ENCODE measurements around the gene SLC28A3.

The SLC28A3 gene

DNA sequence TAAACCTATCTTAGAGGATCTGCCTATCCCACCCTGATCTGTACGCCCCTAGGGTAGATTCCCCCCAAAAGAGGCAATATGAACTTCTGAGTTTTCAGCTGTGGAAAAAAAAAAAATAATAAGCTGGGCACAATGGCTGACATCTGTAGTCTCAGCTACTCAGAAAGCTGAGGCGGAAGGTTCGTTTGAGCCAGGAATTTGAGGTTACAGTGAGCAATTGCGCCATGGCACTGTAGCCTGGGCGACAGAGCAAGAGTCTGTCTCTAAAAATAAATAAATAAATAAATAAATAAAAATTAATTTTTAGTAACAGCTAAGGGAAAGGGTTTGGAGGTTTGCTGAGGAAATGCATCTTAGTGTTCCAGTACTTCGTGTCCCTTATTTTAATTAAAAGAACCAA is 21.1 kb upstream of the SLC28A3 start:
- no peak for TF ChIP-seq ZNF70 (CRISPR knock-in tag; IDR thresholded peaks at IDR 0.05)
- TF ChIP-seq, protein P1, sequence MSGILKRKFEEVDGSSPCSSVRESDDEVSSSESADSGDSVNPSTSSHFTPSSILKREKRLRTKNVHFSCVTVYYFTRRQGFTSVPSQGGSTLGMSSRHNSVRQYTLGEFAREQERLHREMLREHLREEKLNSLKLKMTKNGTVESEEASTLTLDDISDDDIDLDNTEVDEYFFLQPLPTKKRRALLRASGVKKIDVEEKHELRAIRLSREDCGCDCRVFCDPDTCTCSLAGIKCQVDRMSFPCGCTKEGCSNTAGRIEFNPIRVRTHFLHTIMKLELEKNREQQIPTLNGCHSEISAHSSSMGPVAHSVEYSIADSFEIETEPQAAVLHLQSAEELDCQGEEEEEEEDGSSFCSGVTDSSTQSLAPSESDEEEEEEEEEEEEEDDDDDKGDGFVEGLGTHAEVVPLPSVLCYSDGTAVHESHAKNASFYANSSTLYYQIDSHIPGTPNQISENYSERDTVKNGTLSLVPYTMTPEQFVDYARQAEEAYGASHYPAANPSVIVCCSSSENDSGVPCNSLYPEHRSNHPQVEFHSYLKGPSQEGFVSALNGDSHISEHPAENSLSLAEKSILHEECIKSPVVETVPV (CRISPR knock-in tag; IDR thresholded peaks at IDR 0.05), result no peak
- TF ChIP-seq ZNF565 (CRISPR knock-in tag; conservative IDR thresholded peaks at IDR 0.05; ENCODE audit: low read depth), result no peak
- TF ChIP-seq, protein P2, sequence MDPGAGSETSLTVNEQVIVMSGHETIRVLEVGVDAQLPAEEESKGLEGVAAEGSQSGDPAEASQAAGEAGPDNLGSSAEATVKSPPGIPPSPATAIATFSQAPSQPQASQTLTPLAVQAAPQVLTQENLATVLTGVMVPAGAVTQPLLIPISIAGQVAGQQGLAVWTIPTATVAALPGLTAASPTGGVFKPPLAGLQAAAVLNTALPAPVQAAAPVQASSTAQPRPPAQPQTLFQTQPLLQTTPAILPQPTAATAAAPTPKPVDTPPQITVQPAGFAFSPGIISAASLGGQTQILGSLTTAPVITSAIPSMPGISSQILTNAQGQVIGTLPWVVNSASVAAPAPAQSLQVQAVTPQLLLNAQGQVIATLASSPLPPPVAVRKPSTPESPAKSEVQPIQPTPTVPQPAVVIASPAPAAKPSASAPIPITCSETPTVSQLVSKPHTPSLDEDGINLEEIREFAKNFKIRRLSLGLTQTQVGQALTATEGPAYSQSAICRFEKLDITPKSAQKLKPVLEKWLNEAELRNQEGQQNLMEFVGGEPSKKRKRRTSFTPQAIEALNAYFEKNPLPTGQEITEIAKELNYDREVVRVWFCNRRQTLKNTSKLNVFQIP (CRISPR knock-in tag; IDR thresholded peaks at IDR 0.05; ENCODE audit: borderline replicate concordance, low read depth), result no peak
- TF ChIP-seq TCF4 (CRISPR knock-in tag; IDR thresholded peaks at IDR 0.05; ENCODE audit: borderline replicate concordance), result no peak
- no peak for TF ChIP-seq ARNTL (CRISPR knock-in tag; IDR thresholded peaks at IDR 0.05; ENCODE audit: borderline replicate concordance, low read depth)
- TF ChIP-seq TOX (CRISPR knock-in tag; IDR thresholded peaks at IDR 0.05; ENCODE audit: borderline replicate concordance), result no peak
- no peak for TF ChIP-seq ESRRG (CRISPR knock-in tag; IDR thresholded peaks at IDR 0.05)

DNA sequence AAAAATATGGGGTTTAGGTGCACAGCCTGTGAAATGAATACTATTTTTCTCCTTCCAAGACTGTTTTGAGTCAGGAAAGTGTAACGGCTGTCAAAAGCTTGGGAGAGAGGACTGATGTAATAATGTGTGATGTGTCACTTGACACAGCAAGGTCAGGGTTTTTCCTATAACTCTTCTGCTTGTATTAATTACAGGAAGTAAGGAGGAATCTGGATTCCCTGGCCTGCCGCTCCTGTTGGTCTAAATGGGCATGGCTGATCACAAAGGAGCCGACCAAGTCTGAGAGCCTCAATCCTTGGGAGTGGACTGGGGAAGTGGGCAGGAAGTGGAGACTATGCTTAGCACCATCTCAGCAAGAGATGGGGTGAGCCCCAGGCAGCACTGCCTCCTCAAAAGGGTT is 16.7 kb upstream of the SLC28A3 start:
- no peak for ATAC-seq
- TF ChIP-seq TOX (CRISPR knock-in tag; IDR thresholded peaks at IDR 0.05; ENCODE audit: borderline replicate concordance) (no peak), CSDC2 (CRISPR knock-in tag; IDR thresholded peaks at IDR 0.05) (no peak), ZFP30 (CRISPR knock-in tag; IDR thresholded peaks at IDR 0.05) (no peak), ARNTL (CRISPR knock-in tag; IDR thresholded peaks at IDR 0.05; ENCODE audit: borderline replicate concordance, low read depth) (no peak), TCF4 (CRISPR knock-in tag; IDR thresholded peaks at IDR 0.05; ENCODE audit: borderline replicate concordance) (no peak)
- TF ChIP-seq, protein P3, sequence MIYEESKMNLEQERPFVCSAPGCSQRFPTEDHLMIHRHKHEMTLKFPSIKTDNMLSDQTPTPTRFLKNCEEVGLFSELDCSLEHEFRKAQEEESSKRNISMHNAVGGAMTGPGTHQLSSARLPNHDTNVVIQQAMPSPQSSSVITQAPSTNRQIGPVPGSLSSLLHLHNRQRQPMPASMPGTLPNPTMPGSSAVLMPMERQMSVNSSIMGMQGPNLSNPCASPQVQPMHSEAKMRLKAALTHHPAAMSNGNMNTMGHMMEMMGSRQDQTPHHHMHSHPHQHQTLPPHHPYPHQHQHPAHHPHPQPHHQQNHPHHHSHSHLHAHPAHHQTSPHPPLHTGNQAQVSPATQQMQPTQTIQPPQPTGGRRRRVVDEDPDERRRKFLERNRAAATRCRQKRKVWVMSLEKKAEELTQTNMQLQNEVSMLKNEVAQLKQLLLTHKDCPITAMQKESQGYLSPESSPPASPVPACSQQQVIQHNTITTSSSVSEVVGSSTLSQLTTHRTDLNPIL (CRISPR knock-in tag; IDR thresholded peaks at IDR 0.05; ENCODE audit: low read depth), result no peak
- TF ChIP-seq, protein P4, sequence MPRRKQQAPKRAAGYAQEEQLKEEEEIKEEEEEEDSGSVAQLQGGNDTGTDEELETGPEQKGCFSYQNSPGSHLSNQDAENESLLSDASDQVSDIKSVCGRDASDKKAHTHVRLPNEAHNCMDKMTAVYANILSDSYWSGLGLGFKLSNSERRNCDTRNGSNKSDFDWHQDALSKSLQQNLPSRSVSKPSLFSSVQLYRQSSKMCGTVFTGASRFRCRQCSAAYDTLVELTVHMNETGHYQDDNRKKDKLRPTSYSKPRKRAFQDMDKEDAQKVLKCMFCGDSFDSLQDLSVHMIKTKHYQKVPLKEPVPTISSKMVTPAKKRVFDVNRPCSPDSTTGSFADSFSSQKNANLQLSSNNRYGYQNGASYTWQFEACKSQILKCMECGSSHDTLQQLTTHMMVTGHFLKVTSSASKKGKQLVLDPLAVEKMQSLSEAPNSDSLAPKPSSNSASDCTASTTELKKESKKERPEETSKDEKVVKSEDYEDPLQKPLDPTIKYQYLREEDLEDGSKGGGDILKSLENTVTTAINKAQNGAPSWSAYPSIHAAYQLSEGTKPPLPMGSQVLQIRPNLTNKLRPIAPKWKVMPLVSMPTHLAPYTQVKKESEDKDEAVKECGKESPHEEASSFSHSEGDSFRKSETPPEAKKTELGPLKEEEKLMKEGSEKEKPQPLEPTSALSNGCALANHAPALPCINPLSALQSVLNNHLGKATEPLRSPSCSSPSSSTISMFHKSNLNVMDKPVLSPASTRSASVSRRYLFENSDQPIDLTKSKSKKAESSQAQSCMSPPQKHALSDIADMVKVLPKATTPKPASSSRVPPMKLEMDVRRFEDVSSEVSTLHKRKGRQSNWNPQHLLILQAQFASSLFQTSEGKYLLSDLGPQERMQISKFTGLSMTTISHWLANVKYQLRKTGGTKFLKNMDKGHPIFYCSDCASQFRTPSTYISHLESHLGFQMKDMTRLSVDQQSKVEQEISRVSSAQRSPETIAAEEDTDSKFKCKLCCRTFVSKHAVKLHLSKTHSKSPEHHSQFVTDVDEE (CRISPR knock-in tag; IDR thresholded peaks at IDR 0.05), result no peak

More for the DNA sequence above, 21.1 kb upstream of the SLC28A3 start:
- ATAC-seq, result no peak

DNA sequence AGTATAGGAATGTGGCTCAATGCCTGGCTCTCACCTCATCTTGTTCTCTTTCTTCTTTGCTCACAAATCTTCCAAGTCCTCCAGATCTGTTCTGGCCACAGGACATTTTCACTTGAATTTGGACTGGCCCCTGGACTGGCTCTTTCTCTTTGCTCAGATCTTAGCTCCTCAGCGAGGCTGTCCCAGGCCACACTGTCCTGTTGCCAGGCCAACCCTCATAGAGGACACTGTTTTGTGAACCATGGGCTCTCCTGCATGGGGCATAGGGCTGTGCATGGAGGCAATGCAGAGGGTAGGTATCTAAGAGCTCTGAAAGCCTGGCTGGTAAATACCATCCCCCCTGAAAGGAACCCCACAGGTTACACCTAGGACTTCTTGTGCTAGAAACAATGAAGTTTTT is 13.5 kb upstream of the SLC28A3 start:
- no peak for TF ChIP-seq RARB (CRISPR knock-in tag; IDR thresholded peaks at IDR 0.05)
- TF ChIP-seq TOX (CRISPR knock-in tag; IDR thresholded peaks at IDR 0.05; ENCODE audit: borderline replicate concordance), result no peak
- no peak for TF ChIP-seq PPARA (CRISPR knock-in tag; IDR thresholded peaks at IDR 0.05; ENCODE audit: borderline replicate concordance)
- TF ChIP-seq ARNTL (CRISPR knock-in tag; IDR thresholded peaks at IDR 0.05; ENCODE audit: borderline replicate concordance, low read depth), result no peak
- no peak for TF ChIP-seq BACH2 (CRISPR knock-in tag; IDR thresholded peaks at IDR 0.05; ENCODE audit: borderline replicate concordance)

DNA sequence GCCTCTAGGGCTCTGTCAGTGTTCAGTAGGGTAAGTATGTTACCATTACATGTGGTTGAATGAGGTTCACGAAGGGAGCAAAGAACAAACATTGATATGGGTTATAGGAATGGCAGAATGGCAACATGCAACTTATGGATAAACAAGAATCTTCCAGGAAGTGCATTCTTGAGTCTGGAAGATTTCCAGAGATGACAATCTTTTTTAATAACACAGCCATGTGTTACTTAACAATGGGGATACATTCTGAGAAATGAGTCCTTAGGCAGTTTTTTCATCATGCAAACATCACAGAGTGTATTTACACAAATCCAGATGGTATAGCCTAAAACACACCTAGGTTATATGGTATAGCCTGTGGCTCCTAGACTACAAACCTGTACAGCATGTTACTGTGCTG is 9.1 kb upstream of the SLC28A3 start:
- ATAC-seq, result no peak

More for the DNA sequence above, 13.5 kb upstream of the SLC28A3 start:
- ATAC-seq, result no peak

DNA sequence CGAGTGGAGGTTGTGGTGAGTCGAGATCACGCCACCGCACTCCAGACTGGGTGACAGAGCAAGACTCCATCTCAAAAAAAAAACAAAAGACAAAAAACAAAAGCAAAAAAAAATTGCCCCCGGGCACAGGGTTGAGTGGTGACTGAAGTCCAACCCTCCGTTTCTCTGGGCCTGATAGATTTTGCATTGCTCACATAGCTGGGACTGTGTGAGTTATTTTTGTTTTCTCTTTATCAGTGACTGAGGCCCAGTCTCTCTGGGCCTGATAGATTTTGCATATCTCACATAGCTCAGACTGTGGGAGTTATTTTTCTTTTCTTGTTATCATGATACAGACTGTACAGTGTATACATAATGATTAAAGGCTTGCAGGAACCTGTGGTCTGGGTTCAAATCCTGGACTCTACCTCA is 2.6 kb upstream of the SLC28A3 start:
- no peak for ATAC-seq
- no peak for TF ChIP-seq ESRRG (CRISPR knock-in tag; IDR thresholded peaks at IDR 0.05)
- TF ChIP-seq, protein P3 (CRISPR knock-in tag; IDR thresholded peaks at IDR 0.05; ENCODE audit: low read depth), result no peak
- TF ChIP-seq TCF4 (CRISPR knock-in tag; IDR thresholded peaks at IDR 0.05; ENCODE audit: borderline replicate concordance), result no peak
- TF ChIP-seq CSDC2 (CRISPR knock-in tag; IDR thresholded peaks at IDR 0.05), result no peak
- TF ChIP-seq ZNF70 (CRISPR knock-in tag; IDR thresholded peaks at IDR 0.05), result no peak
- TF ChIP-seq ZNF8 (CRISPR knock-in tag; IDR thresholded peaks at IDR 0.05), result no peak
- no peak for TF ChIP-seq OSR1 (CRISPR knock-in tag; IDR thresholded peaks at IDR 0.05)
- TF ChIP-seq PPARA (CRISPR knock-in tag; IDR thresholded peaks at IDR 0.05; ENCODE audit: borderline replicate concordance), result no peak
- no peak for TF ChIP-seq RARB (CRISPR knock-in tag; IDR thresholded peaks at IDR 0.05)

More for the DNA sequence above, 9.1 kb upstream of the SLC28A3 start:
- TF ChIP-seq PPARA (CRISPR knock-in tag; IDR thresholded peaks at IDR 0.05; ENCODE audit: borderline replicate concordance) (no peak), TCF4 (CRISPR knock-in tag; IDR thresholded peaks at IDR 0.05; ENCODE audit: borderline replicate concordance) (no peak; the same call in 1 of the 2 replicates), ESRRG (CRISPR knock-in tag; IDR thresholded peaks at IDR 0.05) (no peak)
